G401 (cell line): ENCODE measurements around the gene ZNF683. TPM values are rescaled to one million over a fixed set of nuclear protein-coding genes. Genes with fewer than 3 reads are reported as not detected.

Experiments used
- DNase-seq: peaks from one replicate; pipeline ENCODE4 v3.0.0-alpha.2; 2015; ENCODE audit warnings: low spot score
- in situ Hi-C: cut with HindIII; loops from 2 replicates; pipeline ENCODE4 v1.10.0; 2016; ENCODE audit warnings: low sequenced_read_pairs, mixed read lengths
- total RNA-seq: library from RNA; depleted of rRNA; stranded (reverse); fragments of >200 nt; shearing (Covaris generic); gene quantifications from 2 replicates; pipeline ENCODE4 v1.2.3, GENCODE V29; 2014

Gene ZNF683
- total RNA-seq, 1 experiment from 2014 or later, result not detected

GRCh38 chr1:26361605-26362122 is 10.9 kb downstream of the ZNF683 start:
- no peak for DNase-seq
- in situ Hi-C loops, result no loop called here

GRCh38 chr1:26360807-26361604 is 11.5 kb downstream of the ZNF683 start:
- in situ Hi-C loops, result no loop called here
- no peak for DNase-seq

GRCh38 chr1:26359981-26360806 is 12.4 kb downstream of the ZNF683 start:
- DNase-seq, result no peak
- in situ Hi-C loops, result no loop called here

GRCh38 chr1:26358411-26359384 is 13.9 kb downstream of the ZNF683 start:
- in situ Hi-C loops, result no loop called here
- DNase-seq, result no peak

GRCh38 chr1:26357121-26357602 is 15.4 kb downstream of the ZNF683 start:
- DNase-seq, result no peak
- in situ Hi-C loops, result no loop called here

GRCh38 chr1:26356106-26356505 is 16.4 kb downstream of the ZNF683 start:
- DNase-seq, result no peak
- in situ Hi-C loops, result no loop called here

- no peak for DNase-seq
- in situ Hi-C loops, result no loop called here
Measured at GRCh38 chr1:26354972-26355371, 17.6 kb downstream of the ZNF683 start.

- in situ Hi-C loops, result no loop called here
- no peak for DNase-seq
Measured at GRCh38 chr1:26353976-26354820, 18.4 kb downstream of the ZNF683 start, which contains the start of gene CRYBG2. Gene CRYBG2, minus strand, starts transcription at chr1:26354130. Its CDS starts 7,473 bp downstream, at chr1:26346657.

GRCh38 chr1:26353210-26353859 is 19.2 kb downstream of the ZNF683 start:
- in situ Hi-C loops, result no loop called here
- DNase-seq, result no peak

GRCh38 chr1:26352338-26352679 is 20.2 kb downstream of the ZNF683 start:
- DNase-seq, result no peak
- in situ Hi-C loops, result no loop called here

GRCh38 chr1:26351590-26352337 is 20.8 kb downstream of the ZNF683 start:
- in situ Hi-C loops, result no loop called here
- DNase-seq, result no peak

- in situ Hi-C loops, result no loop called here
- DNase-seq, result no peak
Measured at GRCh38 chr1:26350701-26351589, 21.6 kb downstream of the ZNF683 start.

- no peak for DNase-seq
- in situ Hi-C loops, result no loop called here
Measured at GRCh38 chr1:26350343-26350700, 22.2 kb downstream of the ZNF683 start.

GRCh38 chr1:26349877-26350244 is 22.7 kb downstream of the ZNF683 start:
- DNase-seq, result no peak
- in situ Hi-C loops, result no loop called here

GRCh38 chr1:26349188-26349876 is 23.2 kb downstream of the ZNF683 start:
- in situ Hi-C loops, result no loop called here

More at GRCh38 chr1:26349188-26349876, 23.2 kb downstream of the ZNF683 start:
- DNase-seq, result no peak
